ENCODE results near the gene SECISBP2L. TPM values are rescaled to one million over a fixed set of nuclear protein-coding genes. Genes with fewer than 3 reads are reported as not detected.

SECISBP2L gene
- polyA plus RNA-seq, 1 donor, result 29.6 TPM

DNA sequence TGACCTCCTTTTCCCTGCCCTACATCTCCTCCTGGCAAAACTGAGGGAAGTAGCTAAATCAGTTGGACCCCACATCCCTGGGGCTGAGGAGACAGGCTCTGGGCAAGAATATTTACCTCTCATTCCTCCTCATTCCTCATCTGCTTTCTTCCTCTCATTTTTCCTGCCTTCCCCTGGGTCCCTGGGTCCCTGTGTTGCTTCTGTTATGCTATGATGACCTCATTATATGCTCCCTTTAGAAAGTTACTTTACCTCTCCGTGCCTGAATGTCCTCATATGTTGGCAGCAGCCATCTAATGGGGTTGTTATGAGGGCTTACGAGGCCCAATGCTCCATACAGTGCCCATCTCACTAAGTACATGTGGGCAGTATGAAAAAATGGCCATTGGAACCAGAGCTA is 81.3 kb downstream of the SECISBP2L start:
- DNase-seq, result no peak

DNA sequence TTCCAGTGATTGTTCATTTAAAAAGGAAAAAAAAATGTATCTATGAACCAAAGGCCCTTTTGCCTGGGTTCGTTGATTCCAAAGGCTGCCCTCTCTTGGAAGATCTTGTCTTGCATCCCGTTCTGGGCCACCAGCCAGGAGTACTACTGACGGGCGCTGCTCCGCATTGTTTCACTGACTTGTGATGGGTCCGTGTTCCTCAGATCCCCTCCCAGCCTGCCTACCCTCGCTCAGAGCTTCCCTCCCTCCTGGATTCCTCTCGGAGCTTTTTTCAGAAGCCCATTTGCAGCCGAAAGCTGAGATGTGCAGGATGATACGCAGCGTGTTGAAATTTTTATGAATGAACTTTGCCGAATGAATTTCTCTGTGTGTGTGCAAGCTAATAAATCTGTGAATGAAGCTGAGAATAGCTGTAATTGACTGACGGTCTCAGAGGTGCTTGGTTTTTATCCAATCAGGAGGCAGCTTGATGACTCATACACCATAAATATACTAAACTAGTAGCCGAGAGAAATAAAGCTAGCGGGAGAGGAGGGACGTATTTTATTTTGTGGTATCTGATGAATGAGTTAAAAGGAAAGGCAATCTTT is 82.6 kb downstream of the SECISBP2L start, which contains the start of gene SHC4:
SHC4 (minus strand) TSS at position 396 of the 590 bp plus-strand sequence. CDS start 904 bp downstream, outside the sequence.
- peak; percentile 71 for DNase-seq

- no peak for DNase-seq
Observed at GRCh38 chr15:48962662-48963523, 83.4 kb downstream of the SECISBP2L start.

GRCh38 chr15:48955967-48956366 is 90.3 kb downstream of the SECISBP2L start:
- DNase-seq, result no peak

GRCh38 chr15:48955370-48955769 is 90.9 kb downstream of the SECISBP2L start:
- no peak for DNase-seq

GRCh38 chr15:48954538-48954937 is 91.7 kb downstream of the SECISBP2L start:
- no peak for DNase-seq

- no peak for DNase-seq
Observed at GRCh38 chr15:48946840-48947187, 99.4 kb downstream of the SECISBP2L start.

DNA sequence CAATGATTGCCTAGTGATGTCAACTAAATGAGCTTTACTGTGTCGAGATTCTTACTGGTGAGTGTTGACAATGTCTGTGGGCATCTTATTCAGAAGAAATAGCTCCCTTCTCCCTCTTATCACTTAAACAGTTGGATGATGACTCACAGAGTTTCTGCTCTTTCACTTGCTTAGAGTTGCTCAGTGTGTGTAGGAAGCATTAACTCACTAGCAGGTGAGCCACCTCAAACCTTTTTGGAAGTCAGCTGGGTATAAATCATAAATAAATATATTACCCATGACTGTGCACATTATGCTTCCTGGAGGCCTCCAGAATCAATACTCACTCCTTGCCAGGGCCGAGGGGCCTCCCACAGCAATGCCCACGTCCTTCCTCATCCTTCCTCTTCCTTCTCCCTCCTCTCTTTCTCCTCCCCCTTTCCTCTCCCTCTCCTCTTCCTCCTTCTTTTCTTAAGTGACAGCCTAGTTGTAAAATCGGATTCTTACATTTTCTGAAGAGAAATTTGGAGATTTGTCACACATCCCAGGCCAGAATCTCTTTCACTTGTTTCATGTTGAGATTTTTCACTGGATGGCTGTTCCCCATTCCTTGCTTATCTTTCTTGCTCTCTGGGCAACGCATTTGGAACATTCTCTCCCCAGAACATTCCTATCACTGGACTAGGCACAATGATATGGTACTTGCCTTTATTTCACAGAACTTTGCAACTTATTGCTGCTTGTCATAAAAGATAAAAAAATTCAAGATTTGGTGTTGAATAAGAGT is 100.0 kb downstream of the SECISBP2L start:
- no peak for DNase-seq

DNA sequence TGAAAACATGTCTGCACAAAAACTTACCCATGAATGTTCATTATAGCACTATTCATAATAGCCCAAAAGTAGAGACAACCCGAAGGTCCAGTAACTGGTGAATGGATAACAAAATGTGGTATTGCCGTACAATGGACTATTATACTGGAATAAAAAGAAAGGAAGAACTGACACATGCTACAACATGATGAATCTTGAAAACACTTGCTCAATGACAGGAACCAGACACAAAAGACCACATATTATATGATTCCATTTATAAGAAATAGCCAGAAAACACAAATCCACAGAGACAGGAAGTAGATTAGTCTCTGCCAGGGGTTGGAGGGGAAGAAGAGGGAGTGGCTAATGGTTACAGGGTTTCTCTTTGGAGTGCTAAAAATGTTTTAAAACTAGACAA is 100.9 kb downstream of the SECISBP2L start:
- no peak for DNase-seq

GRCh38 chr15:48941904-48942303 is 104.3 kb downstream of the SECISBP2L start:
- DNase-seq, result no peak

- DNase-seq, result no peak
Observed at GRCh38 chr15:48940508-48940907, 105.7 kb downstream of the SECISBP2L start.

GRCh38 chr15:48939648-48940047 is 106.6 kb downstream of the SECISBP2L start:
- no peak for DNase-seq

Other genes starting within 250 kb of the SECISBP2L start
- gene CEP152, start 235.4 kb downstream of the SECISBP2L start, polyA plus RNA-seq (ENCODE audit: insufficient read length), result 3.2 TPM
- gene EID1, start 168.3 kb downstream of the SECISBP2L start, polyA plus RNA-seq (ENCODE audit: insufficient read length), result 239 TPM
- gene SHC4, start 82.5 kb downstream of the SECISBP2L start, polyA plus RNA-seq (ENCODE audit: insufficient read length), result 1.7 TPM
- gene COPS2, start 109.2 kb upstream of the SECISBP2L start, polyA plus RNA-seq (ENCODE audit: insufficient read length), result 96.5 TPM
- 14.5 TPM for gene GALK2, start 123.8 kb upstream of the SECISBP2L start, polyA plus RNA-seq (ENCODE audit: insufficient read length)

Data from hindlimb muscle (tissue), 1 donor.